ENCODE measurements around the gene MARS1.

DNA sequence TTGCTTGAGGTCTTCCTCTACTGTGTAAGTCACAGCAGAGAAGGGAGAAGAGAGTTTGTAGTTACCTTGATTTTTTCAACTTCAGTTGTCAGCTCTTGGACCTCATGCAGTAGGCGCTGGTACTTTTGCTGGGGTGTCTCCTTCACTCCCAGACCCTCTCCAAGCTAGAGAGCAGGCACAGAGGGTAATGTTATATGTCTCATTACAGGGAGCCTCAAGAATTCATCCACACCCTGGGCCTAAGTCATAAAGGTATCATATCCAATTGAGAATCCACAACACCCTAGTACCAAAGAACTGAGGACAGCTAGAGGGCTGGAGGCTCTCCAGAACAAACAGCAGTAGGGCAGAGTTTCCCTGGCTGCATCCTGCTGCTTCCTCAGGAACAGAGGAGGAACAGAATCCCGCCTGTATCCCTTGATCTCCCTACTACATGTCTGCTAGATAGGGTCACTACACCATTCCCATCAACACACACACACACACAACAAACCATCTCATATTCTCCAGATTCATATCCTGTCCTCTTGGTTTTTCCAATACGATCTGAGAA, 47.2 kb downstream of the MARS1 start:
- TF ChIP-seq, protein P1, sequence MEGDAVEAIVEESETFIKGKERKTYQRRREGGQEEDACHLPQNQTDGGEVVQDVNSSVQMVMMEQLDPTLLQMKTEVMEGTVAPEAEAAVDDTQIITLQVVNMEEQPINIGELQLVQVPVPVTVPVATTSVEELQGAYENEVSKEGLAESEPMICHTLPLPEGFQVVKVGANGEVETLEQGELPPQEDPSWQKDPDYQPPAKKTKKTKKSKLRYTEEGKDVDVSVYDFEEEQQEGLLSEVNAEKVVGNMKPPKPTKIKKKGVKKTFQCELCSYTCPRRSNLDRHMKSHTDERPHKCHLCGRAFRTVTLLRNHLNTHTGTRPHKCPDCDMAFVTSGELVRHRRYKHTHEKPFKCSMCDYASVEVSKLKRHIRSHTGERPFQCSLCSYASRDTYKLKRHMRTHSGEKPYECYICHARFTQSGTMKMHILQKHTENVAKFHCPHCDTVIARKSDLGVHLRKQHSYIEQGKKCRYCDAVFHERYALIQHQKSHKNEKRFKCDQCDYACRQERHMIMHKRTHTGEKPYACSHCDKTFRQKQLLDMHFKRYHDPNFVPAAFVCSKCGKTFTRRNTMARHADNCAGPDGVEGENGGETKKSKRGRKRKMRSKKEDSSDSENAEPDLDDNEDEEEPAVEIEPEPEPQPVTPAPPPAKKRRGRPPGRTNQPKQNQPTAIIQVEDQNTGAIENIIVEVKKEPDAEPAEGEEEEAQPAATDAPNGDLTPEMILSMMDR (IDR thresholded peaks at IDR 0.05) = no peak
- TF ChIP-seq POLR2A (IDR thresholded peaks at IDR 0.05) = no peak

Data from esophagus squamous epithelium (tissue), 4 donors.